GM18870 (cell line): ENCODE measurements around the gene TMEM270.
"Not testable (repeated sequence)": the region's sequence is repeated elsewhere in the genome, so short reads cannot be mapped to it uniquely, and the experiment has no call there.

Experiments
- ATAC-seq: cut with Tn5 transposase; IDR thresholded peaks from one replicate; pipeline ENCODE4 v1.9.1; 2021; ENCODE audit warnings: moderate library complexity; ENCODE audit not compliant: unreplicated experiment

The TMEM270 gene

DNA sequence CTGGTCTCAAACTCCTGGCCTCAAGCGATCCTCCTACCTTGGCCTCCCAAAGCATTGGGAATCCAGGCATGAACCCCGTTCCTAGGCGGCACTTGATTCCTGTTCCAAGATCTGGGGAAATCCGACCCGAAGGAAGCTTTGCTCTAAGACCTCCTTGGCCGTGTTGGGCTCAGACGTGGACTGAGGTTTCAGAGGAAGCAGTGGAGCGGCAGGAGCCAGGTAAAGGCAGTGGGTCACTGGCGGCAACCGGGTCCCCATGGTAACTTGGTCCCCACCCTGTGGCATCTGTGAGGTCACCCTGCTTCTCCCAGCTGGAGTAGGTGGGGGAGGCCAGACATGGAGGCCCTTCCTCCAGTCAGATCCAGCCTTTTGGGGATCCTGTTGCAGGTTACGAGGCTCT lies at the start of gene TMEM270:
TMEM270 (plus strand) TSS at position 301 of the 400 bp plus-strand sequence; CDS start at position 337, 36 bp downstream.
- ATAC-seq, result no peak

DNA sequence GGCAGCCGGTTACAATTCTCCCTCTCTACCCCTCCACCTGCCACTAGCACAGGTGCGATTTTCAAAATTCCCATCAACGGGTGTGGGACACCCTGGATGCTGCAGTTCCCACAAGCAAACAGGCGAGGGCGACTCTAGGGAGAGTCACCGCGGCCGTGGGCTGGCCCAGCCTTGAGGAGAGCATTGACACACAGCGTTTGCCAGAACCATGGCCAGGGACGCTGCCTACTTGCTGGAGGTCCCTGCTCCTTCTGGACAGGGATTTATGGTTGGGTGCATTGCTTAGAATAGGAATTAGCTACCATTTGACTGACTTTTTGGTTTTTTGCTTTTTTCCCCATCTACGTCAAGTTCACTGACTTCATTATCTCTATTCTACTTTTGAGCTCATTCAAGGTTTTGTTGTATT lies 49.2 kb upstream of the TMEM270 start:
- no peak for ATAC-seq

- no peak for ATAC-seq
Observed at GRCh38 chr7:73812996-73813395, 48.0 kb upstream of the TMEM270 start.

DNA sequence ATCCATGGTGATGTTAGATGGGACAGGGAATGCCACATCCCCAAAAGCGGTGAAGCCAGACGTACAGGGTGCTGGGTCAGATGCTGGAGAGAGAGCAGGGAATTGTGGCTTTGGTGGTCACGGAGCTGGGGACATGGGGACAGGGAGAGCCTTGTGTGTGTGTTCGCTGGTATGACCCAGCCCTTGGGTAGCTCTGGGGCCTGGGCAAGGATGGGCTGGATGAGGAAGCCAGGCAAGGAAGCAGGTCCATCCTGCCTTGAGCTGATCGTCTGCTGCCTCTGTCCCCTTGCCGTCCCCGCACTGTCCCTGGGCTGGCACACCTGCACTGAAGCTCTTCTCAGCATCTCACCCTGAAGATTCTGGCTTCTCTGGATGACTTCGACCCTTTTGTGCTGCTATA lies 45.5 kb upstream of the TMEM270 start:
- ATAC-seq, result no peak

- no peak for ATAC-seq
Observed at GRCh38 chr7:73817121-73817520, 43.8 kb upstream of the TMEM270 start.

DNA sequence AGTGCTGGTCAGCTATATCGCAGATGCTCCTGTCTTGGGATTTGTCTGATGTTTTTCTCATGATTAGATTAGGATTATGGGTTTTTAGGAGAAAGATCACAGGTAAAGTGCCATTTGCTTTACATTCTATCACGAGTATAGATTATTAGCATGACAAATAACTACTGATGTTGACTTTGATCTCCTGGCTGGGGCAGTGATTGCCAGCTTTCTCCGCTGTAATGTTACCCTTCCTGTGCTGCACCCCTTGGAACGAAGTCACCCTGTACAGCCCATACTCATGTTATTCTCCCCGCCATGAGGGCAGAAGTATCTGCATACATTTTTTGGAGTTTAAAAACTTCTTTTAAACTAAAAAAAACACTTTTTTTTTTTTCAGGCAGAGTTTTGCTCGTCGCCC lies 40.9 kb upstream of the TMEM270 start:
- ATAC-seq, result no peak

DNA sequence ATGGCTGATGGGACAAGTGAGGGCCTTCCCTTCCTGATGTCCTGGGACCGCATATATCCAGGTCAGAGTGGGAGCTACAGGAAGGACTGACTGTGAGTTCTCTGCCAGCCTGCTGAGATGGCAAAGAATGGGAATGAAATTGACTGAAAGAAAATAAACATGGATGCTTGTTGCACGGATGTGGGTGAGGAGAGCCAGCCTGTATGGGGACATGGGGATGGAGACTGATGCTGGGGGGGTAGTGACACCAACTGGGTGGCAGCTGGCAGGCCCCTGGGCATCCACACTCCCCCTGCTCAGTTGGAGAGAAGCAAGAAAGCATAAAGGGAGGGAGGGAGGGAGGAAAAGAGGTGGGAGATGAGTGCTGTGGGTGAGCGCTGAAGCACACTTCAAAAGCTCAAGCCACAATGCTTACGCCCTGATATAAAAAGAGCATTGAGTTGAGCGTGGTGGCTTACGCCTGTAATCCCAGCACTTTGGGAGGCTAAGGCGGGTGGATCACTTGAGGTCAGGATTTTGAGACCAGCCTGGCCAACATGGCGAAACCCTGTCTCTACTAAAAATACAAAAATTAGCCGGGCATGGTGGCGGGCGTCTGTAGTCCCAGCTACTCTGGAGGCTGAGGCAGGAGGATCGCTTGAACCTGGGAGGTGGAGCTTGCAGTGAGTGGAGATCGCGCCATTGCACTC lies 39.2 kb upstream of the TMEM270 start:
- not testable (repeated sequence) for ATAC-seq

- no peak for ATAC-seq
Observed at GRCh38 chr7:73822319-73823173, 38.4 kb upstream of the TMEM270 start.

DNA sequence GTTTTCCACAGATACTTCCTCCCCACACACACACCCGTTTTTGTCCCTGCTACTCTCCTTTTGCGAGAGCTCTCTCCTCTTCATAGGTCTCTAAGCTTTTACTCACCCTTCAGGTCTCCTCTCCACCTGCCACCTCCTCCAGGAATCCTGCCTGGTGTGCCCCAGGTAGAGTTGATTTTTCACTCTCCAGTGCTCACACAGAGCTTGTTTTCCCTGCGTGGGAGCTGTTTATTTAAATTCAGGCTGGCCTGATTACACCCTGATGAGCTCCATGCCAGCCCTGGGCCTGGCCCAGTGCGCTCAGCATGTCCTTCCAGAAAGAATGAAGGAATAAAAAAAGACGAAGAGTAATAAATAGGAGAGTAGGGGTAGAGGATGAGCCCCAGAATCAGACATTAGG lies 37.7 kb upstream of the TMEM270 start:
- ATAC-seq, result no peak

DNA sequence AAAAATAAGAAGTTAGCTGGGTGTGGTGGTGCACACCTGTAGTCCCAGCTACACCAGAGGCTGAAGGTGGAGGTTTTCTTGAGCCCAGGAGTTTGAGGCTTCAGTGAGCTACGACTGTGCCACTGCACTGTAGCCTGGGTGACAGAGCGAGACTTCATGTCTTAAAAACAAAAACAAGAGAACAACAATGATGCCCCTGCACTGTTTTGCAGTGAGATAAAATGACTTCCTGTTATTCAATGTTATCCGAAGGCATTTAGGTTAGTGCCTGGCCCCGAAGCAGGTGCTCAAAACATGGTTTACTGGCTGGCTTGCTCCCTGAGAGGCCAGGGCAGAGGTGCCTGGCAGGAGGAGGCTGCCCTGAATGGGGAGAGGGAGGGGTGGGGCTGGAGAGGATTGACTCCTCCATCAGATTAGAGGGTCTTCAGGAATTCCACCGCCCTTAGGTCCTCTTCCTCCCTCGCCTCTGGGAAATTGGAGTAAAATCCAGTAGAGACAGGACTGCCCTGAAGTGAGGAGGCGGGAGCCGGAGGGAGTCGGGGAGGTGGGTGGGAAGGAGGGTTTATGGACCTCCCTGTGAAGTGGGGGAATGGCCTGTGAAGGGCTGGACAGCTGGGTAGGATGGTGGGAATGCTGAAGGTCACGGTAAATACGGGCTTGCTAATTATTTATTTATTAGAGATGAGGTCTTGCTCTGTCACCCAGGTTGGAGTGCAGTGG lies 36.9 kb upstream of the TMEM270 start:
- no peak for ATAC-seq

DNA sequence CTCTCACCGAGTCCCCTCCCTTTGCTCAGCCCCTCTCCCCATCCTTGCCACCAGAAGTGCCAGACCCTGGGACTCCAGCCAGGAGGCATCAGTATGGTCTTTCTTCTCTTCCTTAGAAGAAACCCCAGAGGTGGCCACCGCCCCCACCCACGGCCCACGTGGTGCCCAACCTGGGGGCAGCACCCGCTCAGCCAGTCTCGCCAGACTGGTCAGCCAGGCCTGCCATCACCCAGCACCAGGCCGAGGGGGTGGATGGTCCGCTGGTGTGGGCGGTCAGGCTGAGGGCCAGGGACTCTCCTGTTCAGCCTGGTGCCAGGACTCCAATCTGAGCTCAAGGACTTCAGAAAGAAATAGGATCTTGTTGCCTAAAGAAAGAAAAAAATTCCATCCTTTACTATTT lies 36.0 kb upstream of the TMEM270 start:
- ATAC-seq, result no peak

GRCh38 chr7:73827567-73828106 lies 33.3 kb upstream of the TMEM270 start:
- ATAC-seq, result no peak

- no peak for ATAC-seq
Observed at GRCh38 chr7:73828107-73828803, 32.7 kb upstream of the TMEM270 start.

GRCh38 chr7:73828972-73829371 lies 32.0 kb upstream of the TMEM270 start:
- no peak for ATAC-seq

DNA sequence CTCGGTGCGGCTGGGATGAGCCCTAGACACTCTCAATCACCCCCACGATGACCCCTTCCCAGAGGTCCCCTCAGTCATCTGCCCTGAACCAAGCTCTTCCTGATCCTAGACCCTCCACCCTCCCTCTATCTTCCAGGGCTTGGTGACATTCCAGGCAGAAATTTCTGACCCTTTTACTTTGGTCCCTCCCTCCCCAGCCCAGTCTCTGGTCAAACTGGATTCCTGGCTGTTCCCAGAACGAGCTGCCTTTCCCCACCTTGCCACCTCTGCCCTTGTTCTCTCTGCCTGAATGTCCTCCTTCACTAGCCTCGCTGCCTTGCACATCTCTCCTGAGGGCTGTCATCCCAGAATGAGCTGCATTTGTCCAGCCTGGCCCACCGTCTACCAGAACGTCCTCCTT lies 31.5 kb upstream of the TMEM270 start:
- no peak for ATAC-seq

- ATAC-seq, result no peak
Observed at GRCh38 chr7:73829921-73830680, 30.9 kb upstream of the TMEM270 start.

- ATAC-seq, result no peak
Observed at GRCh38 chr7:73830681-73831583, 30.0 kb upstream of the TMEM270 start, which contains the start of gene CLDN4. TSS of gene CLDN4 (plus strand) at chr7:73830996. CDS start at chr7:73831202, 206 bp downstream.

GRCh38 chr7:73831584-73831833 lies 29.4 kb upstream of the TMEM270 start:
- ATAC-seq, result no peak
